ENCODE measurements around the gene PRSS2.

GRCh38 chr7:142740786-142741185, 30.0 kb upstream of the PRSS2 start:
- no peak for TF ChIP-seq POLR2A (IDR thresholded peaks at IDR 0.05)
- TF ChIP-seq CTCF (IDR thresholded peaks at IDR 0.05) = no peak

Measured in lower leg skin (tissue), 3 donors.